Activated CD4-positive, alpha-beta T cell treated with anti-CD3 and anti-CD28 coated beads for 36 hours (primary cell): ENCODE data around the gene P4HB. TPM values are rescaled to one million over a fixed set of nuclear protein-coding genes. Genes with fewer than 3 reads are reported as not detected.

Source experiments
- ATAC-seq: fragments of 200-7000 bp; cut with Tn5 transposase; one replicate; pipeline ENCODE4 v1.10.0; 2021; ENCODE audit warnings: mild to moderate bottlenecking, moderate library complexity
- CTCF ChIA-PET: fragments of 350-600 bp; sonication (Branson Sonifier 250); formaldehyde crosslinking; loops from one replicate; lab custom pipeline; 2021; ENCODE audit warnings: antibody characterized with exemption; lab: Charles Lee
- POLR2A ChIA-PET: fragments of 350-600 bp; sonication (Branson Sonifier 250); formaldehyde crosslinking; loops from one replicate; lab custom pipeline; 2021; ENCODE audit warnings: antibody characterized with exemption, inconsistent platforms; lab: Charles Lee
- DNase-seq: peaks from one replicate; pipeline ENCODE4 v3.0.0-alpha.2; 2020
- H3K27ac Mint-ChIP-seq: one replicate; pipeline ENCODE4 v1.8.0; 2021; ENCODE audit warnings: mixed read lengths
- H3K27me3 Mint-ChIP-seq: one replicate; pipeline ENCODE4 v1.8.0; 2021; ENCODE audit warnings: mixed read lengths
- H3K36me3 Mint-ChIP-seq: one replicate; pipeline ENCODE4 v1.8.0; 2021; ENCODE audit warnings: low read depth, mixed read lengths
- H3K4me1 Mint-ChIP-seq: one replicate; pipeline ENCODE4 v1.8.0; 2021; ENCODE audit warnings: mixed read lengths
- H3K4me3 Mint-ChIP-seq: one replicate; pipeline ENCODE4 v1.8.0; 2021; ENCODE audit warnings: mild to moderate bottlenecking, moderate library complexity, mixed read lengths
- H3K9me3 Mint-ChIP-seq: one replicate; pipeline ENCODE4 v1.8.0; 2021; ENCODE audit warnings: low read depth, mixed read lengths
- intact Hi-C, 2 experiments: fragments of 100-400 bp; cut with DNase I in 1 of 2; cut with micrococcal nuclease in 1 of 2; formaldehyde crosslinking; loops; one replicate each; pipeline versions ENCODE4 v1.14.2 to v1.15.1; 2022 to 2024; cut with DNase I, micrococcal nuclease
- total RNA-seq, 2 experiments: library from RNA; stranded (reverse); gene quantifications; one replicate each; pipeline ENCODE4 v1.2.3, GENCODE V29; 2021

P4HB gene
- total RNA-seq, 2 experiments from 2014 or later, result 414 to 578 TPM

GRCh38 chr17:81804559-81805399 is 55.6 kb downstream of the P4HB start:
- intact Hi-C loops, result no loop called here
- DNase-seq (no peak), ATAC-seq (no peak)
- ChIA-PET CTCF (no interaction called here), POLR2A (no interaction called here)
- Mint-ChIP-seq H3K36me3 (no peaks in the 10 kb centered on the region), H3K27me3 (peaks cover 33% of the 10 kb centered on the region), H3K4me3 (no peak overlapping the region), H3K4me1 (no peaks in the 10 kb centered on the region), H3K27ac (no peak overlapping the region), H3K9me3 (no peaks in the 10 kb centered on the region)

- CTCF ChIA-PET, result no interaction called here
- H3K9me3 Mint-ChIP-seq, result no peaks in the 10 kb centered on the region
- ATAC-seq (no peak), DNase-seq (no peak)
- POLR2A ChIA-PET, result no interaction called here
- no peaks in the 10 kb centered on the region for H3K36me3 Mint-ChIP-seq
- no peaks in the 10 kb centered on the region for H3K4me1 Mint-ChIP-seq
- H3K27ac Mint-ChIP-seq, result no peak within 1 kb of the TSS
- no peak within 1 kb of the TSS for H3K4me3 Mint-ChIP-seq
- intact Hi-C loops, result no loop called here
- peaks cover 26% of the 10 kb centered on the region for H3K27me3 Mint-ChIP-seq
Measured at GRCh38 chr17:81803728-81804558, 56.4 kb downstream of the P4HB start, which contains the start of gene GCGR. GCGR (plus strand) TSS chr17:81804150; CDS start chr17:81809019, 4,869 bp downstream.

- intact Hi-C loops, result no loop called here
- no peaks in the 10 kb centered on the region for H3K9me3 Mint-ChIP-seq
- H3K27ac Mint-ChIP-seq, result no peak overlapping the region
- POLR2A ChIA-PET, result no interaction called here
- no peak for ATAC-seq
- peaks cover 25% of the 10 kb centered on the region for H3K27me3 Mint-ChIP-seq
- DNase-seq, result no peak
- CTCF ChIA-PET, result no interaction called here
- H3K4me3 Mint-ChIP-seq, result no peak overlapping the region
- no peaks in the 10 kb centered on the region for H3K4me1 Mint-ChIP-seq
- H3K36me3 Mint-ChIP-seq, result no peaks in the 10 kb centered on the region
Measured at GRCh38 chr17:81802856-81803643, 57.3 kb downstream of the P4HB start.

- ChIA-PET CTCF (no interaction called here), POLR2A (no interaction called here)
- H3K9me3 Mint-ChIP-seq, result no peaks in the 10 kb centered on the region
- no peak overlapping the region for H3K4me3 Mint-ChIP-seq
- H3K27me3 Mint-ChIP-seq, result peaks cover 25% of the 10 kb centered on the region
- no peak overlapping the region for H3K27ac Mint-ChIP-seq
- no peak for DNase-seq
- intact Hi-C loops, result no loop called here
- no peaks in the 10 kb centered on the region for H3K4me1 Mint-ChIP-seq
- no peaks in the 10 kb centered on the region for H3K36me3 Mint-ChIP-seq
- no peak for ATAC-seq
Measured at GRCh38 chr17:81802048-81802758, 58.1 kb downstream of the P4HB start.

- ChIA-PET POLR2A (no interaction called here), CTCF (no interaction called here)
- Mint-ChIP-seq H3K4me1 (no peaks in the 10 kb centered on the region), H3K27me3 (peaks cover 22% of the 10 kb centered on the region), H3K4me3 (no peak overlapping the region), H3K9me3 (no peaks in the 10 kb centered on the region), H3K36me3 (no peaks in the 10 kb centered on the region), H3K27ac (no peak overlapping the region)
- DNase-seq (no peak), ATAC-seq (no peak)
- intact Hi-C loops, result no loop called here
Measured at GRCh38 chr17:81801327-81801726, 59.0 kb downstream of the P4HB start.

- ATAC-seq (no peak), DNase-seq (no peak)
- Mint-ChIP-seq H3K9me3 (no peaks in the 10 kb centered on the region), H3K27me3 (no peaks in the 10 kb centered on the region), H3K4me3 (no peak overlapping the region), H3K27ac (no peak overlapping the region), H3K36me3 (no peaks in the 10 kb centered on the region), H3K4me1 (no peaks in the 10 kb centered on the region)
- intact Hi-C loops, result no loop called here
- ChIA-PET CTCF (no interaction called here), POLR2A (interaction anchor here (0.7 kb wide), 1 partner anchor 45 kb away, joined by 4 read pairs; no protein-coding TSS in a partner anchor)
Measured at GRCh38 chr17:81794509-81794908, 65.8 kb downstream of the P4HB start.

- Mint-ChIP-seq H3K4me1 (no peaks in the 10 kb centered on the region), H3K27ac (no peak overlapping the region), H3K27me3 (no peaks in the 10 kb centered on the region), H3K9me3 (no peaks in the 10 kb centered on the region), H3K4me3 (no peak overlapping the region), H3K36me3 (no peaks in the 10 kb centered on the region)
- intact Hi-C loops, result no loop called here
- ChIA-PET CTCF (no interaction called here), POLR2A (no interaction called here)
- DNase-seq (no peak), ATAC-seq (no peak)
Measured at GRCh38 chr17:81794074-81794476, 66.3 kb downstream of the P4HB start.

Other genes starting within 250 kb of the P4HB start
- 10 to 100 TPM; 71.8 to 93.1 TPM for gene NPLOC4, start 223.4 kb downstream of the P4HB start, total RNA-seq
- under 1 TPM; 0.34 to 0.35 TPM for gene TSPAN10, start 223.3 kb downstream of the P4HB start, total RNA-seq
- gene PDE6G, start 204.0 kb downstream of the P4HB start, total RNA-seq, result 1 to 10 TPM; 1.4 to 2.5 TPM
- 10 to 100 TPM; 29.4 to 45.3 TPM for gene OXLD1, start 193.9 kb downstream of the P4HB start, total RNA-seq
- gene CCDC137, start 193.8 kb downstream of the P4HB start, total RNA-seq, result 10 to 100 TPM; 30.0 to 36.6 TPM
- 10 to 100 TPM; 39.0 to 39.1 TPM for gene ARL16, start 176.7 kb downstream of the P4HB start, total RNA-seq
- 100 to 1,000 TPM; 100 to 102 TPM for gene HGS, start 176.5 kb downstream of the P4HB start, total RNA-seq
- 100 to 1,000 TPM in 1 of 2 experiments, 10 to 100 TPM in 1; 94.0 to 116 TPM for gene MRPL12, start 157.2 kb downstream of the P4HB start, total RNA-seq
- gene SLC25A10, start 148.3 kb downstream of the P4HB start, total RNA-seq, result 10 to 100 TPM; 28.6 to 31.8 TPM
- gene GCGR, start 56.4 kb downstream of the P4HB start, total RNA-seq, result not detected
- 10 to 100 TPM; 45.8 to 50.4 TPM for gene MCRIP1, start 27.2 kb downstream of the P4HB start, total RNA-seq
- gene PPP1R27, start 25.5 kb downstream of the P4HB start, total RNA-seq, result not detected
- 100 to 1,000 TPM; 513 to 661 TPM for gene ARHGDIA, start 10.8 kb upstream of the P4HB start, total RNA-seq
- gene ALYREF, start 31.1 kb upstream of the P4HB start, total RNA-seq, result 100 to 1,000 TPM; 197 to 230 TPM
- gene ANAPC11, start 31.2 kb upstream of the P4HB start, total RNA-seq, result 100 to 1,000 TPM in 1 of 2 experiments, 10 to 100 TPM in 1; 79.9 to 131 TPM
- under 1 TPM in 1 of 2 experiments, not detected in 1; 0.14 TPM for gene NPB, start 41.7 kb upstream of the P4HB start, total RNA-seq
- gene PCYT2, start 50.9 kb upstream of the P4HB start, total RNA-seq, result 10 to 100 TPM; 19.7 to 24.0 TPM
- 10 to 100 TPM; 29.3 to 31.8 TPM for gene SIRT7, start 57.6 kb upstream of the P4HB start, total RNA-seq
- 10 to 100 TPM; 15.3 to 18.3 TPM for gene MAFG, start 67.2 kb upstream of the P4HB start, total RNA-seq
- gene PYCR1, start 76.8 kb upstream of the P4HB start, total RNA-seq, result 100 to 1,000 TPM; 110 to 134 TPM
- not detected for gene MYADML2, start 86.7 kb upstream of the P4HB start, total RNA-seq
- under 1 TPM; 0.87 to 0.97 TPM for gene NOTUM, start 100.7 kb upstream of the P4HB start, total RNA-seq
- gene ASPSCR1, start 117.1 kb upstream of the P4HB start, total RNA-seq, result 10 to 100 TPM; 23.3 to 26.5 TPM
- 10 to 100 TPM; 77.5 to 84.1 TPM for gene CENPX, start 162.3 kb upstream of the P4HB start, total RNA-seq
- 10 to 100 TPM; 17.6 to 20.6 TPM for gene LRRC45, start 162.8 kb upstream of the P4HB start, total RNA-seq
- 10 to 100 TPM in 1 of 2 experiments, 1 to 10 TPM in 1; 9.6 to 10.6 TPM for gene RAC3, start 171.1 kb upstream of the P4HB start, total RNA-seq
- 100 to 1,000 TPM; 105 to 166 TPM for gene DCXR, start 177.2 kb upstream of the P4HB start, total RNA-seq
- gene RFNG, start 191.3 kb upstream of the P4HB start, total RNA-seq, result 10 to 100 TPM; 16.9 to 17.5 TPM
- 10 to 100 TPM; 69.0 to 73.5 TPM for gene GPS1, start 191.4 kb upstream of the P4HB start, total RNA-seq
- gene DUS1L, start 205.3 kb upstream of the P4HB start, total RNA-seq, result 100 to 1,000 TPM; 119 to 124 TPM
- 100 to 1,000 TPM; 239 to 259 TPM for gene FASN, start 237.7 kb upstream of the P4HB start, total RNA-seq